ENCODE results near the gene PTMS. TPM values are rescaled to one million over a fixed set of nuclear protein-coding genes. Genes with fewer than 3 reads are reported as not detected.

PTMS gene
- total and polyA plus RNA-seq, 2 of the 13 experiments (the other 11 are each of a cell fraction or from before 2014, with no cell fraction given), result 40.5 to 82.4 TPM

- Histone ChIP-seq H3K4me2 (ENCODE audit: low read depth, low read length) (peak overlapping the region; percentile 80), H3K4me1 (ENCODE audit: insufficient read depth, low read length) (peaks cover 77% of the 10 kb centered on the region), H4K20me1 (ENCODE audit: insufficient read depth, low read length) (0 out of 2 replicates have a peak, but pooled peaks cover 6% of the 10 kb centered on the region), H3K36me3 (replicated peaks in 1 of 2; ENCODE audit: control insufficient read depth in 1 of 2, insufficient read depth in 2 of 2, low read length in 2 of 2) (no peaks in the 10 kb centered on the region), H3K27ac (ENCODE audit: extremely low read length, insufficient read depth, low read length) (peak overlapping the region; percentile 54), H3K9me3 (ENCODE audit: low read length) (no peaks in the 10 kb centered on the region), H3K4me3 (replicated peaks in 1 of 3; ENCODE audit: insufficient read depth in 1 of 3, low read depth in 2 of 3, low read length in 3 of 3) (peak overlapping the region; percentile 41 to 72 (median 51)), H3K27me3 (ENCODE audit: control insufficient read depth in 1 of 2, insufficient read depth in 2 of 2, low read length in 2 of 2) (no peaks in the 10 kb centered on the region), H3K9ac (ENCODE audit: insufficient read depth, low read depth, low read length) (peak overlapping the region; percentile 62), H2AFZ (ENCODE audit: low read length) (no peak overlapping the region), H3K79me2 (ENCODE audit: insufficient read depth, low read length) (peaks cover 20% of the 10 kb centered on the region)
- ATAC-seq, result peak; percentile 82
- in situ Hi-C loops (cut with HindIII; ENCODE audit: extremely low pct_ligation_motif_present, low pct_unique_long_range_greater_than_20kb) (no loop called here), intact Hi-C loops (cut with micrococcal nuclease; ENCODE audit: unreplicated experiment) (loop anchor here (1.0 kb wide), 1 partner anchor 11 kb away; the partner anchor contains the start of gene MLF2)
- FAIRE-seq, result peak; percentile 95
- BruUV-seq (replicated peaks), result no TSS peak
- peak; percentile 95 for DNase-seq (ENCODE audit: low spot score)
- WGBS (ENCODE audit: low lambda C conversion rate), result 3% methylated on average over 16 of the region's 16 CpGs
- ChIA-PET CTCF (ENCODE audit: low intra/inter-chr PET ratio, low total read pairs) (no interaction called here), POLR2A (interaction anchor here (0.6 to 8.3 kb wide), 3 partner anchors 11 to 39 kb away, joined by 3 to 162 read pairs (median 11); partner anchors contain the start of gene MLF2)
- no peak for TF ChIP-seq ARNT (IDR thresholded peaks at IDR 0.05)
- TF ChIP-seq KLF15 (CRISPR knock-in tag; IDR thresholded peaks at IDR 0.05; ENCODE audit: borderline replicate concordance), result no peak
- peak; percentile 40; the same call in 1 of the 2 replicates for TF ChIP-seq SAP130 (CRISPR knock-in tag; IDR thresholded peaks at IDR 0.05; ENCODE audit: low read depth)
- peak; percentile 74 for TF ChIP-seq POLR2AphosphoS5 (IDR thresholded peaks at IDR 0.05; ENCODE audit: low read depth, low read length)
- 0 out of 2 replicates have a peak, but pooled peaks have one; percentile 22 for TF ChIP-seq YEATS4 (CRISPR knock-in tag; IDR thresholded peaks at IDR 0.05; ENCODE audit: borderline replicate concordance)
- peak; percentile 10; the same call in 1 of the 2 replicates for TF ChIP-seq ZNF276 (CRISPR knock-in tag; IDR thresholded peaks at IDR 0.05; ENCODE audit: low read depth)
- TF ChIP-seq ZKSCAN1 (IDR thresholded peaks at IDR 0.05; ENCODE audit: low read length), result no peak
- no peak for TF ChIP-seq KLF16 (CRISPR knock-in tag; IDR thresholded peaks at IDR 0.05)
- no peak for TF ChIP-seq SOX6 (IDR thresholded peaks at IDR 0.05)
- TF ChIP-seq SOX6 (CRISPR knock-in tag; IDR thresholded peaks at IDR 0.05), result peak; percentile 21; the same call in 1 of the 2 replicates
- no peak for TF ChIP-seq TEAD3 (CRISPR knock-in tag; optimal IDR thresholded peaks at IDR 0.05; ENCODE audit: borderline replicate concordance)
- TF ChIP-seq, protein P1, sequence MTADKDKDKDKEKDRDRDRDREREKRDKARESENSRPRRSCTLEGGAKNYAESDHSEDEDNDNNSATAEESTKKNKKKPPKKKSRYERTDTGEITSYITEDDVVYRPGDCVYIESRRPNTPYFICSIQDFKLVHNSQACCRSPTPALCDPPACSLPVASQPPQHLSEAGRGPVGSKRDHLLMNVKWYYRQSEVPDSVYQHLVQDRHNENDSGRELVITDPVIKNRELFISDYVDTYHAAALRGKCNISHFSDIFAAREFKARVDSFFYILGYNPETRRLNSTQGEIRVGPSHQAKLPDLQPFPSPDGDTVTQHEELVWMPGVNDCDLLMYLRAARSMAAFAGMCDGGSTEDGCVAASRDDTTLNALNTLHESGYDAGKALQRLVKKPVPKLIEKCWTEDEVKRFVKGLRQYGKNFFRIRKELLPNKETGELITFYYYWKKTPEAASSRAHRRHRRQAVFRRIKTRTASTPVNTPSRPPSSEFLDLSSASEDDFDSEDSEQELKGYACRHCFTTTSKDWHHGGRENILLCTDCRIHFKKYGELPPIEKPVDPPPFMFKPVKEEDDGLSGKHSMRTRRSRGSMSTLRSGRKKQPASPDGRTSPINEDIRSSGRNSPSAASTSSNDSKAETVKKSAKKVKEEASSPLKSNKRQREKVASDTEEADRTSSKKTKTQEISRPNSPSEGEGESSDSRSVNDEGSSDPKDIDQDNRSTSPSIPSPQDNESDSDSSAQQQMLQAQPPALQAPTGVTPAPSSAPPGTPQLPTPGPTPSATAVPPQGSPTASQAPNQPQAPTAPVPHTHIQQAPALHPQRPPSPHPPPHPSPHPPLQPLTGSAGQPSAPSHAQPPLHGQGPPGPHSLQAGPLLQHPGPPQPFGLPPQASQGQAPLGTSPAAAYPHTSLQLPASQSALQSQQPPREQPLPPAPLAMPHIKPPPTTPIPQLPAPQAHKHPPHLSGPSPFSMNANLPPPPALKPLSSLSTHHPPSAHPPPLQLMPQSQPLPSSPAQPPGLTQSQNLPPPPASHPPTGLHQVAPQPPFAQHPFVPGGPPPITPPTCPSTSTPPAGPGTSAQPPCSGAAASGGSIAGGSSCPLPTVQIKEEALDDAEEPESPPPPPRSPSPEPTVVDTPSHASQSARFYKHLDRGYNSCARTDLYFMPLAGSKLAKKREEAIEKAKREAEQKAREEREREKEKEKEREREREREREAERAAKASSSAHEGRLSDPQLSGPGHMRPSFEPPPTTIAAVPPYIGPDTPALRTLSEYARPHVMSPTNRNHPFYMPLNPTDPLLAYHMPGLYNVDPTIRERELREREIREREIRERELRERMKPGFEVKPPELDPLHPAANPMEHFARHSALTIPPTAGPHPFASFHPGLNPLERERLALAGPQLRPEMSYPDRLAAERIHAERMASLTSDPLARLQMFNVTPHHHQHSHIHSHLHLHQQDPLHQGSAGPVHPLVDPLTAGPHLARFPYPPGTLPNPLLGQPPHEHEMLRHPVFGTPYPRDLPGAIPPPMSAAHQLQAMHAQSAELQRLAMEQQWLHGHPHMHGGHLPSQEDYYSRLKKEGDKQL (CRISPR knock-in tag; IDR thresholded peaks at IDR 0.05; ENCODE audit: low read depth), result no peak
- no peak for TF ChIP-seq ZNF382 (CRISPR knock-in tag; IDR thresholded peaks at IDR 0.05; ENCODE audit: borderline replicate concordance)
- no peak for TF ChIP-seq PRPF4 (IDR thresholded peaks at IDR 0.05; ENCODE audit: low read depth, low read length, poor library complexity, severe bottlenecking)
- peak; percentile 87 for TF ChIP-seq NFYC (CRISPR knock-in tag; IDR thresholded peaks at IDR 0.05)
- TF ChIP-seq POLR2G (IDR thresholded peaks at IDR 0.05; ENCODE audit: low read depth, low read length), result peak; percentile 64; the same call in 1 of the 2 replicates
- no peak for TF ChIP-seq ZSCAN9 (CRISPR knock-in tag; IDR thresholded peaks at IDR 0.05; ENCODE audit: borderline replicate concordance)
- TF ChIP-seq MAFG (CRISPR knock-in tag; IDR thresholded peaks at IDR 0.05), result no peak
- TF ChIP-seq SMARCE1 (IDR thresholded peaks at IDR 0.05; ENCODE audit: borderline replicate concordance), result no peak
Observed at GRCh38 chr12:6764011-6764828, 1.9 kb upstream of the PTMS start.

All from HepG2 (cell line).